H1 (cell line): ENCODE data around the gene CRADD. TPM values are rescaled to one million over a fixed set of nuclear protein-coding genes. Genes with fewer than 3 reads are reported as not detected.

Experiments used
- CTCF ChIA-PET: fragments of 300-600 bp; sonication (Branson Sonifier 250); formaldehyde crosslinking; loops from one replicate; lab custom pipeline; 2021; ENCODE audit not compliant: partially characterized antibody; lab: Charles Lee
- POLR2A ChIA-PET: fragments of 300-600 bp; sonication (Branson Sonifier 250); formaldehyde crosslinking; loops from one replicate; lab custom pipeline; 2021; ENCODE audit warnings: inconsistent platforms; ENCODE audit not compliant: partially characterized antibody; lab: Charles Lee
- DNase-seq, 2 experiments: peaks; one replicate each; pipeline versions ENCODE4 v3.0.0 to v3.0.0-alpha.2; 2010 to 2022; ENCODE audit warnings: low spot score in 2 of 2, low read depth in 1 of 2, mixed read lengths in 1 of 2
- FAIRE-seq: peaks from 2 replicates; lab custom pipeline; 2011; peaks lifted over from hg19 to GRCh38; lab: Jason Lieb, UNC
- H2AFZ ChIP-seq: 2 replicates; pipeline ENCODE4 v1.8.1; 2012; ENCODE audit warnings: low read length, inconsistent platforms
- H2AK5ac ChIP-seq: 2 replicates; pipeline ENCODE4 v1.6.1; 2013; ENCODE audit warnings: low read depth, low read length
- H2BK120ac ChIP-seq: replicated peaks from 2 replicates; pipeline ENCODE3; 2013; ENCODE audit warnings: low read depth, low read length, inconsistent platforms
- H2BK12ac ChIP-seq: 2 replicates; pipeline ENCODE4 v1.6.1; 2013; ENCODE audit warnings: low read depth, low read length
- H2BK15ac ChIP-seq: 2 replicates; pipeline ENCODE4 v1.6.1; 2013; ENCODE audit warnings: low read length
- H2BK20ac ChIP-seq: 2 replicates; pipeline ENCODE4 v1.6.1; 2013; ENCODE audit warnings: low read length
- H2BK5ac ChIP-seq: 2 replicates; pipeline ENCODE4 v1.6.1; 2013; ENCODE audit warnings: low read depth, low read length
- H3K14ac ChIP-seq: 2 replicates; pipeline ENCODE4 v1.6.1; 2013; ENCODE audit warnings: inconsistent platforms; ENCODE audit not compliant: insufficient read length
- H3K18ac ChIP-seq: 2 replicates; pipeline ENCODE4 v1.6.1; 2013; ENCODE audit warnings: low read length; ENCODE audit errors: extremely low read depth
- H3K23ac ChIP-seq: 2 replicates; pipeline ENCODE4 v1.6.1; 2013; ENCODE audit warnings: inconsistent platforms; ENCODE audit not compliant: insufficient read length
- H3K23me2 ChIP-seq: 2 replicates; pipeline ENCODE4 v1.6.1; 2013; ENCODE audit warnings: low read depth, low read length
- H3K27ac ChIP-seq: 2 replicates; pipeline ENCODE4 v1.6.1; 2011; ENCODE audit warnings: low read depth, low read length, inconsistent platforms
- H3K27me3 ChIP-seq, 4 experiments: replicated peaks in 1 of 4; 1 replicate in 1 of 4; 2 replicates in 3 of 4; pipeline versions ENCODE4 v1.6.1 to v1.8.1; 2011 to 2013; ENCODE audit warnings: low read length in 3 of 4, mild to moderate bottlenecking in 3 of 4, inconsistent platforms in 2 of 4, mixed read lengths in 2 of 4, moderate library complexity in 1 of 4; ENCODE audit not compliant: control insufficient read depth in 3 of 4, insufficient read depth in 3 of 4; ENCODE audit errors: extremely low read depth in 1 of 4
- H3K36me3 ChIP-seq, 4 experiments: 2 replicates each; pipeline versions ENCODE4 v1.6.1 to v1.8.1; 2011 to 2013; ENCODE audit warnings: mild to moderate bottlenecking in 4 of 4, low read length in 3 of 4, moderate library complexity in 2 of 4, control low read depth in 1 of 4, inconsistent platforms in 1 of 4; ENCODE audit not compliant: insufficient read depth in 4 of 4, control insufficient read depth in 2 of 4
- H3K4ac ChIP-seq: replicated peaks from 2 replicates; pipeline ENCODE3; 2013; ENCODE audit warnings: low read length, low read depth, mixed read lengths, inconsistent platforms; ENCODE audit not compliant: insufficient read length
- H3K4me1 ChIP-seq, 4 experiments: replicated peaks in 1 of 4; 1 replicate in 1 of 4; 2 replicates in 3 of 4; pipeline versions ENCODE4 v1.6.1 to v1.8.1; 2011 to 2013; ENCODE audit warnings: low read length in 3 of 4, inconsistent platforms in 2 of 4, mixed read lengths in 1 of 4; ENCODE audit not compliant: insufficient read depth in 4 of 4, control insufficient read depth in 3 of 4
- H3K4me2 ChIP-seq, 2 experiments: 2 replicates each; pipeline versions ENCODE4 v1.6.1 to v1.8.1; 2011 to 2013; ENCODE audit warnings: low read depth in 2 of 2, low read length in 2 of 2, control low read depth in 1 of 2, inconsistent platforms in 1 of 2, mild to moderate bottlenecking in 1 of 2; ENCODE audit not compliant: insufficient read depth in 1 of 2
- H3K4me3 ChIP-seq, 4 experiments: fragments of 200-600, 300-600 bp in 1 of 4; sonication (generic), shearing (Covaris generic), sonication (Bioruptor Twin) in 1 of 4; 2 replicates each; pipeline versions ENCODE4 v1.5.1 to v1.8.1; 2011 to 2016; ENCODE audit warnings: low read length in 4 of 4, low read depth in 3 of 4, control low read depth in 2 of 4, inconsistent platforms in 2 of 4, mild to moderate bottlenecking in 2 of 4, mixed read lengths in 1 of 4, moderate library complexity in 1 of 4; ENCODE audit not compliant: insufficient read depth in 2 of 4; ENCODE audit errors: extremely low read depth in 1 of 4
- H3K56ac ChIP-seq: replicated peaks from 2 replicates; pipeline ENCODE3; 2013; ENCODE audit warnings: low read depth, mild to moderate bottlenecking, mixed read lengths, low read length, inconsistent platforms; ENCODE audit not compliant: insufficient read length
- H3K79me1 ChIP-seq: 2 replicates; pipeline ENCODE4 v1.6.1; 2013; ENCODE audit warnings: low read depth, low read length, control low read depth
- H3K79me2 ChIP-seq, 2 experiments: 2 replicates each; pipeline versions ENCODE4 v1.6.1 to v1.8.1; 2012 to 2013; ENCODE audit warnings: low read length in 2 of 2, mild to moderate bottlenecking in 2 of 2, inconsistent platforms in 1 of 2; ENCODE audit not compliant: insufficient read depth in 2 of 2, control insufficient read depth in 1 of 2
- H3K9ac ChIP-seq, 4 experiments: replicated peaks in 1 of 4; 1 replicate in 1 of 4; 2 replicates in 3 of 4; pipeline versions ENCODE4 v1.6.1 to v1.8.1; 2011 to 2013; ENCODE audit warnings: low read depth in 3 of 4, low read length in 3 of 4, control low read depth in 2 of 4, mild to moderate bottlenecking in 2 of 4, moderate library complexity in 2 of 4, inconsistent platforms in 1 of 4; ENCODE audit errors: extremely low read depth in 1 of 4
- H3K9me3 ChIP-seq, 2 experiments: 2 replicates each; pipeline versions ENCODE4 v1.6.1 to v1.8.1; 2012 to 2013; ENCODE audit warnings: mild to moderate bottlenecking in 2 of 2, moderate library complexity in 2 of 2, control low read depth in 1 of 2, inconsistent platforms in 1 of 2, low read depth in 1 of 2, low read length in 1 of 2, mixed read lengths in 1 of 2; ENCODE audit not compliant: insufficient read depth in 2 of 2
- H4K20me1 ChIP-seq, 2 experiments: replicated peaks in 1 of 2; 2 replicates each; pipeline versions ENCODE3 to v1.8.1; 2011 to 2013; ENCODE audit warnings: inconsistent platforms in 2 of 2, low read length in 2 of 2, mild to moderate bottlenecking in 1 of 2; ENCODE audit not compliant: insufficient read depth in 2 of 2, control insufficient read depth in 1 of 2
- H4K5ac ChIP-seq: 2 replicates; pipeline ENCODE4 v1.6.1; 2013; ENCODE audit warnings: low read length, low read depth, mixed read lengths, inconsistent platforms; ENCODE audit not compliant: insufficient read length
- H4K8ac ChIP-seq: 2 replicates; pipeline ENCODE4 v1.8.0; 2013; ENCODE audit warnings: mild to moderate bottlenecking, moderate library complexity, low read length, inconsistent platforms; ENCODE audit not compliant: insufficient read depth; ENCODE audit errors: extremely low read depth
- H4K91ac ChIP-seq: replicated peaks from 2 replicates; pipeline ENCODE3; 2013; ENCODE audit warnings: low read length, mixed read lengths, inconsistent platforms; ENCODE audit not compliant: insufficient read length
- BACH1 ChIP-seq: IDR thresholded peaks from 2 replicates; pipeline ENCODE4 v1.6.1; 2012; ENCODE audit warnings: low read length, improper control_type of control experiment
- POLR2AphosphoS5 ChIP-seq: IDR thresholded peaks from 2 replicates; pipeline ENCODE4 v1.6.1; 2011; ENCODE audit warnings: low read depth, low read length
- RBBP5 ChIP-seq: IDR thresholded peaks from 2 replicates; pipeline ENCODE4 v1.7.1; 2012; ENCODE audit warnings: low read depth, mild to moderate bottlenecking, inconsistent platforms, low read length, moderate library complexity, borderline replicate concordance
- TCF12 ChIP-seq: IDR thresholded peaks from 2 replicates; pipeline ENCODE4 v1.6.1; 2011; ENCODE audit warnings: low read depth, mild to moderate bottlenecking, low read length
- WGBS, 2 experiments: shearing (Covaris generic) in 1 of 2; methylation state at CpG; one replicate each; pipeline versions ENCODE4 v1.1.6 to v1.1.7; 2013 to 2015; ENCODE audit warnings: low lambda C conversion rate in 2 of 2, mixed read lengths in 2 of 2, inconsistent platforms in 1 of 2, low coverage in 1 of 2, missing lambda C conversion rate in 1 of 2; ENCODE audit not compliant: insufficient replicate concordance in 2 of 2, insufficient coverage in 1 of 2, insufficient read length in 1 of 2; ENCODE audit errors: extremely low coverage in 1 of 2, missing lambda C conversion rate in 1 of 2; 5-methylcytosine and 5-hydroxymethylcytosine counted together
- polyA plus RNA-seq, 7 experiments: library from polyadenylated mRNA; depleted of rRNA in 3 of 7; stranded (reverse) in 5 of 7; unstranded in 2 of 7; fragments of >200 nt in 5 of 7; fragments of 200-250 nt in 2 of 7; gene quantifications; 1 replicate in 5 of 7; 2 replicates in 1 of 7; 4 replicates in 1 of 7; pipeline versions ENCODE4 v1.2.1 to v1.2.3, GENCODE V29; 2011 to 2013; ENCODE audit warnings: missing spikeins in 2 of 7, mixed read lengths in 2 of 7
- total RNA-seq: library from RNA; stranded (reverse); fragmentation: NEBNext Ultra II Directional; extraction: Animal tissue kit (Norgen Biotek cat#: 25700); gene quantifications from 2 replicates; pipeline ENCODE4 v1.2.1, GENCODE V29; 2021
- TF ChIP-seq, protein P1 (sequence below): IDR thresholded peaks from 2 replicates; pipeline ENCODE4 v1.6.1; 2012; ENCODE audit warnings: low read length, inconsistent platforms
- TF ChIP-seq, protein P2 (sequence below): IDR thresholded peaks from 2 replicates; pipeline ENCODE4 v1.6.1; 2011; ENCODE audit warnings: low read length, improper control_type of control experiment

The CRADD gene
- total and polyA plus RNA-seq, 2 of the 8 experiments (the other 6 are each of a cell fraction or from before 2014, with no cell fraction given) = 8.1 to 15.4 TPM

DNA sequence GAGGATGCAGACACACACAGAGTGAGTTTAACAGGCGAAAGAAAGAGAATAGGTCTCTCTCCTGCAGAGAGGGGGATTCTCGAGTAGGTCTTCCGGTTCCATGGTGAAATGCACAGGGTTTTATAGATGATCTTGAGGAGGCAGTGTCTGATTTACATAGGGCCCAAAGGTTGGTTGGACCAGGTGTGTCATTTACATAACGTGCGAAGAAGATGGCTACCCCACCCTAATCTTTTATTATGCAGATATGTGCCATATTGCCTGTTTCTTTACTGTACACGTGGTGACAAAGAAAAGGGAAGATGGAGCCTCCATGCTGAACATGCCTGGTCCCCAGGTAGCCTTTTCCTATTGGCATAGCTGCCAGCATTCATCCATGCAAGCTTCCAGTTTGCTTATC is 219.8 kb downstream of the CRADD start:
- 90% methylated on average over 6 of the region's 6 CpGs; no CpG with 5 or more reads in 1 of the 2 experiments for WGBS, 2 experiments

More for the DNA sequence above, 219.8 kb downstream of the CRADD start:
- H3K23me2 ChIP-seq = no peaks in the 10 kb centered on the region
- no peak overlapping the region for H3K4me2 ChIP-seq
- peak in 1 of 2 experiments; percentile 24 for DNase-seq
- H3K23ac ChIP-seq = no peak overlapping the region
- TF ChIP-seq, protein P1, sequence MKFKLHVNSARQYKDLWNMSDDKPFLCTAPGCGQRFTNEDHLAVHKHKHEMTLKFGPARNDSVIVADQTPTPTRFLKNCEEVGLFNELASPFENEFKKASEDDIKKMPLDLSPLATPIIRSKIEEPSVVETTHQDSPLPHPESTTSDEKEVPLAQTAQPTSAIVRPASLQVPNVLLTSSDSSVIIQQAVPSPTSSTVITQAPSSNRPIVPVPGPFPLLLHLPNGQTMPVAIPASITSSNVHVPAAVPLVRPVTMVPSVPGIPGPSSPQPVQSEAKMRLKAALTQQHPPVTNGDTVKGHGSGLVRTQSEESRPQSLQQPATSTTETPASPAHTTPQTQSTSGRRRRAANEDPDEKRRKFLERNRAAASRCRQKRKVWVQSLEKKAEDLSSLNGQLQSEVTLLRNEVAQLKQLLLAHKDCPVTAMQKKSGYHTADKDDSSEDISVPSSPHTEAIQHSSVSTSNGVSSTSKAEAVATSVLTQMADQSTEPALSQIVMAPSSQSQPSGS = no peak
- no peak for TF ChIP-seq POLR2AphosphoS5
- TF ChIP-seq, protein P2, sequence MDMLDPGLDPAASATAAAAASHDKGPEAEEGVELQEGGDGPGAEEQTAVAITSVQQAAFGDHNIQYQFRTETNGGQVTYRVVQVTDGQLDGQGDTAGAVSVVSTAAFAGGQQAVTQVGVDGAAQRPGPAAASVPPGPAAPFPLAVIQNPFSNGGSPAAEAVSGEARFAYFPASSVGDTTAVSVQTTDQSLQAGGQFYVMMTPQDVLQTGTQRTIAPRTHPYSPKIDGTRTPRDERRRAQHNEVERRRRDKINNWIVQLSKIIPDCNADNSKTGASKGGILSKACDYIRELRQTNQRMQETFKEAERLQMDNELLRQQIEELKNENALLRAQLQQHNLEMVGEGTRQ = no peak
- TF ChIP-seq RBBP5 = no peak
- no peak for TF ChIP-seq TCF12
- no peak for TF ChIP-seq BACH1
- no peak overlapping the region for H4K5ac ChIP-seq
- H2BK15ac ChIP-seq = no peak overlapping the region
- H3K4ac ChIP-seq = no peak overlapping the region
- ChIA-PET CTCF (interaction anchor here (1.1 to 6.2 kb wide), 3 partner anchors 21 to 205 kb away, joined by 3 to 42 read pairs (median 4); no protein-coding TSS in a partner anchor), POLR2A (no interaction called here)
- H3K18ac ChIP-seq = no peak overlapping the region
- H2BK5ac ChIP-seq = no peak overlapping the region
- no peaks in the 10 kb centered on the region for H3K27me3 ChIP-seq
- no peaks in the 10 kb centered on the region for H3K36me3 ChIP-seq
- no peak overlapping the region for H2AK5ac ChIP-seq
- no peak overlapping the region for H3K56ac ChIP-seq
- H4K8ac ChIP-seq = no peak overlapping the region
- H3K9ac ChIP-seq = no peak overlapping the region
- no peak overlapping the region for H2BK120ac ChIP-seq
- no peak overlapping the region for H3K14ac ChIP-seq
- no peak overlapping the region for H2BK12ac ChIP-seq
- H3K9me3 ChIP-seq = 0 out of 4 replicates have a peak, but pooled peaks cover 0 to 2% of the 10 kb centered on the region in 2 experiments
- peaks cover 0 to 3% (median 1%) of the 10 kb centered on the region in 4 experiments; a peak in 2 of 7 replicates for H3K4me1 ChIP-seq
- no peak for FAIRE-seq
- H3K79me2 ChIP-seq = no peaks in the 10 kb centered on the region
- H2AFZ ChIP-seq = no peak overlapping the region
- H2BK20ac ChIP-seq = peak overlapping the region; percentile 36; the same call in 1 of the 2 replicates
- H4K20me1 ChIP-seq = no peaks in the 10 kb centered on the region
- no peak overlapping the region for H3K27ac ChIP-seq
- no peak overlapping the region for H4K91ac ChIP-seq
- no peaks in the 10 kb centered on the region for H3K79me1 ChIP-seq
- H3K4me3 ChIP-seq = no peak overlapping the region
